Measurements from ENCODE around the gene TBC1D22B.
"Not testable (repeated sequence)": the region's sequence is repeated elsewhere in the genome, so short reads cannot be mapped to it uniquely, and the experiment has no call there.

TBC1D22B gene

GRCh38 chr6:37293426-37293825 is 35.9 kb downstream of the TBC1D22B start:
- in situ Hi-C loops (cut with MboI; ENCODE audit: low pct_unique_long_range_greater_than_20kb, low sequenced_read_pairs, unreplicated experiment): no loop called here
- TF ChIP-seq, protein P1, sequence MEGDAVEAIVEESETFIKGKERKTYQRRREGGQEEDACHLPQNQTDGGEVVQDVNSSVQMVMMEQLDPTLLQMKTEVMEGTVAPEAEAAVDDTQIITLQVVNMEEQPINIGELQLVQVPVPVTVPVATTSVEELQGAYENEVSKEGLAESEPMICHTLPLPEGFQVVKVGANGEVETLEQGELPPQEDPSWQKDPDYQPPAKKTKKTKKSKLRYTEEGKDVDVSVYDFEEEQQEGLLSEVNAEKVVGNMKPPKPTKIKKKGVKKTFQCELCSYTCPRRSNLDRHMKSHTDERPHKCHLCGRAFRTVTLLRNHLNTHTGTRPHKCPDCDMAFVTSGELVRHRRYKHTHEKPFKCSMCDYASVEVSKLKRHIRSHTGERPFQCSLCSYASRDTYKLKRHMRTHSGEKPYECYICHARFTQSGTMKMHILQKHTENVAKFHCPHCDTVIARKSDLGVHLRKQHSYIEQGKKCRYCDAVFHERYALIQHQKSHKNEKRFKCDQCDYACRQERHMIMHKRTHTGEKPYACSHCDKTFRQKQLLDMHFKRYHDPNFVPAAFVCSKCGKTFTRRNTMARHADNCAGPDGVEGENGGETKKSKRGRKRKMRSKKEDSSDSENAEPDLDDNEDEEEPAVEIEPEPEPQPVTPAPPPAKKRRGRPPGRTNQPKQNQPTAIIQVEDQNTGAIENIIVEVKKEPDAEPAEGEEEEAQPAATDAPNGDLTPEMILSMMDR (IDR thresholded peaks at IDR 0.05; ENCODE audit: extremely low read depth, insufficient read depth, missing control alignments): no peak
- DNase-seq (ENCODE audit: low spot score): no peak

DNA sequence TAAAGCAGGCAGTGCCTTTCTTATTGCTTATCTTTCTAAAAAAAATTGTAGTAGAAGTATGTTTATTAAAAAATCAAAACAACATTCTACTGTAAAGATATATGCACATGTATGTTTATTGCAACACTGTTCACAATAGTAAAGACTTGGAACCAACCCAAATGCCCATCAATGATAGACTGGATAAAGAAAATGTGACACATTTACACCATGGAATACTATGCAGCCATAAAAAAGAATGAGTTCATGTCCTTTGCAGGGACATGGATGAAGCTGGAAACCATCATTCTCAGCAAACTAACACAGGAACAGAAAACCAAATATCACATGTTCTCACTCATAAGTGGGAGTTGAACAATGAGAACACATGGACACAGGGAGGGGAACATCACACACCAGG is 40.1 kb downstream of the TBC1D22B start:
- DNase-seq (ENCODE audit: low spot score); in situ Hi-C loops (cut with MboI; ENCODE audit: low pct_unique_long_range_greater_than_20kb, low sequenced_read_pairs, unreplicated experiment): not testable (repeated sequence)

GRCh38 chr6:37298958-37299357 is 41.4 kb downstream of the TBC1D22B start:
- TF ChIP-seq, protein P1 (IDR thresholded peaks at IDR 0.05; ENCODE audit: extremely low read depth, insufficient read depth, missing control alignments): no peak
- peak; percentile 46 for DNase-seq (ENCODE audit: low spot score)
- in situ Hi-C loops (cut with MboI; ENCODE audit: low pct_unique_long_range_greater_than_20kb, low sequenced_read_pairs, unreplicated experiment): no loop called here

DNA sequence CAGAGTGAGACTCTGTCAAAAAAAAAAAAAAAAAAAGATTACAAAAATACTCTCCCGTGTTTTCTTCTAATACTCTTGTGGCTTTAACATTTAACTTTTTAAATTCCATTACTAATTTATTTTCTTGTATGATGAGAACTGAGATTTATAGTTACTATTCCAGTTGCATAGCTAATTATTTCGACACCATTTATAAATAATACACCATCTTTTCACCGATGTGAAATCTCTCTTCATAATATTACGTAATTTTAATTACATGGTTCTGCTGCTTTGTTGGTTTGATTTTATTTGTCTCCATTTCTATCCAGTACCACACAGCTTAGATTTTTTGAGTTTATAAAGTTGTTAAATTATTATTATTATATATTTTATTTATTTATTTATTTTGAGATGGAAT is 42.4 kb downstream of the TBC1D22B start:
- no peak for DNase-seq (ENCODE audit: low spot score)
- in situ Hi-C loops (cut with MboI; ENCODE audit: low pct_unique_long_range_greater_than_20kb, low sequenced_read_pairs, unreplicated experiment): no loop called here
- TF ChIP-seq, protein P1 (IDR thresholded peaks at IDR 0.05; ENCODE audit: extremely low read depth, insufficient read depth, missing control alignments): no peak

- TF ChIP-seq, protein P1 (IDR thresholded peaks at IDR 0.05; ENCODE audit: extremely low read depth, insufficient read depth, missing control alignments): no peak
- DNase-seq (ENCODE audit: low spot score): no peak
- in situ Hi-C loops (cut with MboI; ENCODE audit: low pct_unique_long_range_greater_than_20kb, low sequenced_read_pairs, unreplicated experiment): no loop called here
Measured at GRCh38 chr6:37302086-37302686, 44.6 kb downstream of the TBC1D22B start.

DNA sequence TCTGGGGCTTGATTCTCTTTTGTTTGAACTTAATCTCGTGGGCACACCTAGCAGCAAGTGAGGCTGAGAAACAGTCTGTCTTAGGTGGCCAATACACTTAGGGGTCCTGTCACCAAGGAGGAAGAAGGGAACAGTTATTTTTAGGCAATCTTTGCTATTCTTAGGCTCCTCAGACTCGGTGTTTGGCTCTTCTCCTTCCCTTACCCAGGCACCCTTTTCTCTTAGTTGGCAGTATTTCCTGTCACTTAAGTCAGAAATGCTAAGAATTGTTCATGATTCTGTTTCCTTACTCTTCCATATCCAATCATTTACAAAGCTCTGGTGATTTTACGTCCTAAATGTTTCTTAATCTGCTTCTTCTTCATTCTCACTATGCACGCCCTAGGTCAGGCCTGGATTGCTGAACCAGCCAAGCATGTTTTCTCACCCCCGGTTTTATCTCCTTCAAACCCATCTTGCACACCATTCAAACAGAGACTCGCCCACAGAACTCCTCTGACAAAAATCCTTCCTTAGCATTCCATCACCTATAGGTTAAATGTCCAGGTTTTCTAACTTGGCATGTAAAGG is 45.6 kb downstream of the TBC1D22B start:
- no peak for DNase-seq (ENCODE audit: low spot score)
- in situ Hi-C loops (cut with MboI; ENCODE audit: low pct_unique_long_range_greater_than_20kb, low sequenced_read_pairs, unreplicated experiment): no loop called here
- TF ChIP-seq, protein P1 (IDR thresholded peaks at IDR 0.05; ENCODE audit: extremely low read depth, insufficient read depth, missing control alignments): no peak

GRCh38 chr6:37303891-37304503 is 46.4 kb downstream of the TBC1D22B start:
- DNase-seq (ENCODE audit: low spot score): peak; percentile 50
- TF ChIP-seq, protein P1 (IDR thresholded peaks at IDR 0.05; ENCODE audit: extremely low read depth, insufficient read depth, missing control alignments): peak; percentile 62
- in situ Hi-C loops (cut with MboI; ENCODE audit: low pct_unique_long_range_greater_than_20kb, low sequenced_read_pairs, unreplicated experiment): no loop called here
